ENCODE data around the gene PRDM15.

DNA sequence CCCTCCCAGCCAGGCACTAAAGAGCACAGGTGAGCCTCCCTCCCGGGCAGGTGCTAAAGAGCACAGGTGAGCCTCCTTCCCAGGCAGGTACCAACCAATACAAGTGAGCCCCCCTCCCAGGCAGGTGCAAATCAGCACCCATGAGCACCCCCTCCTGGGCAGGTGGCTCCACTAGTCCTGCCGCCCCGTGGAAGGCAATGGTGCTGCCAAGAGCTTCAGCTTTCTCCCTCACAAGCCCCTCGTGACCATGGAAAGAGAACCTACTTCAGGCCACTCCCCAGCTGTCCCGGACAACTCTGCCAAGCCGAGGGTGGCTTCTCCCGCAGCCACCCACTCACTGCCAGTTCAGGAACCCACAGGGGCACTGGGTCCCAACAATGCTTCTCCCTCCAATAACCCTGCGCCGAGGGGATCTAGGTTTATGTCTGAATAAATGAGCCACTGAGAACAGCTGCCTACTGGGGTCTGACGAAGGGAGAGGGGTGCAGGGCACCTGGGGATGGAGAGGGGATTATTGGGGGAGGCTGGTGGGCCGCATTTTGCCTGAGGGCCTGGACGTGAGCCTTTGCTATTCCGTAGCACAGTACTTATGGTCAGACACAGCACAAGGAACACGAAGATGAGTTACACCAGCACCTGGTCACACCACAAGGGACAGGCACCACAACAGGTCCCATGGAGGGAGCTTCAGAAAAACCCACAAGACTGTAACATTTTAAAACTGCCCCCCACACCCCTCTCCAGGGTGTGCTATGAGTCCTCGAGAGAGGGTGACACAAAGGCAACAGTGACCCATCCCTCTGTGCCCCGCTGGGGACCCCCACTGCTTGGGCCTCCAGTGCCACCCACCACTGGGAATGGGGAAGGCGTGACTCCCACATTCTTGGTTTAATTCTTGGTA is 46.3 kb downstream of the PRDM15 start:
- TF ChIP-seq, protein P1, sequence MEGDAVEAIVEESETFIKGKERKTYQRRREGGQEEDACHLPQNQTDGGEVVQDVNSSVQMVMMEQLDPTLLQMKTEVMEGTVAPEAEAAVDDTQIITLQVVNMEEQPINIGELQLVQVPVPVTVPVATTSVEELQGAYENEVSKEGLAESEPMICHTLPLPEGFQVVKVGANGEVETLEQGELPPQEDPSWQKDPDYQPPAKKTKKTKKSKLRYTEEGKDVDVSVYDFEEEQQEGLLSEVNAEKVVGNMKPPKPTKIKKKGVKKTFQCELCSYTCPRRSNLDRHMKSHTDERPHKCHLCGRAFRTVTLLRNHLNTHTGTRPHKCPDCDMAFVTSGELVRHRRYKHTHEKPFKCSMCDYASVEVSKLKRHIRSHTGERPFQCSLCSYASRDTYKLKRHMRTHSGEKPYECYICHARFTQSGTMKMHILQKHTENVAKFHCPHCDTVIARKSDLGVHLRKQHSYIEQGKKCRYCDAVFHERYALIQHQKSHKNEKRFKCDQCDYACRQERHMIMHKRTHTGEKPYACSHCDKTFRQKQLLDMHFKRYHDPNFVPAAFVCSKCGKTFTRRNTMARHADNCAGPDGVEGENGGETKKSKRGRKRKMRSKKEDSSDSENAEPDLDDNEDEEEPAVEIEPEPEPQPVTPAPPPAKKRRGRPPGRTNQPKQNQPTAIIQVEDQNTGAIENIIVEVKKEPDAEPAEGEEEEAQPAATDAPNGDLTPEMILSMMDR (IDR thresholded peaks at IDR 0.05): no peak
- TF ChIP-seq POLR2A (IDR thresholded peaks at IDR 0.05): no peak

All from thyroid gland (tissue), 4 donors.